Measurements from ENCODE around the gene UCN2. TPM values are rescaled to one million over a fixed set of nuclear protein-coding genes. Genes with fewer than 3 reads are reported as not detected.

The UCN2 gene
- total RNA-seq, 1 donor from 2014 or later, result 0.77 TPM

DNA sequence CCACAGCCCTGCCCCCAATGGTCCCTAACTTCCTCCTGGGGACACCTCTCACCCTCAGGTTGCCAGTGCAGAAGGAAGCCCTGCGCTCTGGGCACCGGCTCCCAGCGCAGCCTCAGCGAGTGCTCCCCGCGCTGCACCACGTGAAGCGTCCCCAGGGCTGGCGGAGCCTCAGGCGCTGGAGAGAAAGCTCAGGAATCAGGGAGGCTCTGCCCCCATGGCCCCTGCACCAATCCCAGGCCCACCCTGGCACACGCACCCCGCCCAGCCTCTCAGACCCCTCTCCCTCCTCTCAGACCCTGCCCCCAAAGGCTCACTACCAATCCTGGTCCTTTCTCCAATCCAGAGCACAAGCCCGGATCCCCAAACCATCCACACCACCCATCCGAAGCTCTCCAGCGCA lies 24.6 kb upstream of the UCN2 start:
- H3K27ac Mint-ChIP-seq (ENCODE audit: unreplicated experiment), result no peak overlapping the region
- no peaks in the 10 kb centered on the region for H3K9me3 Mint-ChIP-seq (ENCODE audit: unreplicated experiment)
- H3K4me1 Mint-ChIP-seq (ENCODE audit: unreplicated experiment), result peaks cover 3% of the 10 kb centered on the region
- no peak overlapping the region for H3K4me3 Mint-ChIP-seq (ENCODE audit: unreplicated experiment)
- H3K36me3 Mint-ChIP-seq (ENCODE audit: low read depth, unreplicated experiment), result peaks cover 6% of the 10 kb centered on the region
- peaks cover 19% of the 10 kb centered on the region for H3K27me3 Mint-ChIP-seq (ENCODE audit: unreplicated experiment)
- DNase-seq (ENCODE audit: low spot score), result no peak
- TF ChIP-seq, protein P1, sequence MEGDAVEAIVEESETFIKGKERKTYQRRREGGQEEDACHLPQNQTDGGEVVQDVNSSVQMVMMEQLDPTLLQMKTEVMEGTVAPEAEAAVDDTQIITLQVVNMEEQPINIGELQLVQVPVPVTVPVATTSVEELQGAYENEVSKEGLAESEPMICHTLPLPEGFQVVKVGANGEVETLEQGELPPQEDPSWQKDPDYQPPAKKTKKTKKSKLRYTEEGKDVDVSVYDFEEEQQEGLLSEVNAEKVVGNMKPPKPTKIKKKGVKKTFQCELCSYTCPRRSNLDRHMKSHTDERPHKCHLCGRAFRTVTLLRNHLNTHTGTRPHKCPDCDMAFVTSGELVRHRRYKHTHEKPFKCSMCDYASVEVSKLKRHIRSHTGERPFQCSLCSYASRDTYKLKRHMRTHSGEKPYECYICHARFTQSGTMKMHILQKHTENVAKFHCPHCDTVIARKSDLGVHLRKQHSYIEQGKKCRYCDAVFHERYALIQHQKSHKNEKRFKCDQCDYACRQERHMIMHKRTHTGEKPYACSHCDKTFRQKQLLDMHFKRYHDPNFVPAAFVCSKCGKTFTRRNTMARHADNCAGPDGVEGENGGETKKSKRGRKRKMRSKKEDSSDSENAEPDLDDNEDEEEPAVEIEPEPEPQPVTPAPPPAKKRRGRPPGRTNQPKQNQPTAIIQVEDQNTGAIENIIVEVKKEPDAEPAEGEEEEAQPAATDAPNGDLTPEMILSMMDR (IDR thresholded peaks at IDR 0.05; ENCODE audit: unreplicated experiment), result no peak

DNA sequence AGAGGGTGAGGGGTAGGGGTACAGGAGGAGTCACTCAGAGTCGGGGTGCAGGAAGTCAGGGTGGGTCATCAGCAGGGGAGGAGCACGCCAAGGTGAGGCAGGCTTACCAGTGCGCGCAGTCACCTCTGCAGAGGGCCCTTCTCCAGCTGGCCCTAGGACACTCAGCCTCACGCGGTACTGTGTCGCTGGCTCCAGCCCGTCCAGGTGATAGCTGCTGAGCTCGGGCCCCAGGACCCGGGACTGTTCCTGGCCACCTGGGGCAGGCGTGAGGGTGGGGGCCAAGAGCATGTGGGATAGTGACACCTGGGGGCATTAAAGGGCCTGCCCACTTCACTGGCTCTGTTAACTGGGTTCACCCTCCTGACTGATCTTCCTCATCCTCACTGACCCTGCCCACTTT lies 24.1 kb upstream of the UCN2 start:
- no peak overlapping the region for H3K4me3 Mint-ChIP-seq (ENCODE audit: unreplicated experiment)
- H3K27ac Mint-ChIP-seq (ENCODE audit: unreplicated experiment), result no peak overlapping the region
- H3K4me1 Mint-ChIP-seq (ENCODE audit: unreplicated experiment), result peaks cover 3% of the 10 kb centered on the region
- H3K27me3 Mint-ChIP-seq (ENCODE audit: unreplicated experiment), result peaks cover 14% of the 10 kb centered on the region
- peaks cover 3% of the 10 kb centered on the region for H3K36me3 Mint-ChIP-seq (ENCODE audit: low read depth, unreplicated experiment)
- TF ChIP-seq, protein P1 (IDR thresholded peaks at IDR 0.05; ENCODE audit: unreplicated experiment), result no peak
- H3K9me3 Mint-ChIP-seq (ENCODE audit: unreplicated experiment), result no peaks in the 10 kb centered on the region
- DNase-seq (ENCODE audit: low spot score), result no peak

DNA sequence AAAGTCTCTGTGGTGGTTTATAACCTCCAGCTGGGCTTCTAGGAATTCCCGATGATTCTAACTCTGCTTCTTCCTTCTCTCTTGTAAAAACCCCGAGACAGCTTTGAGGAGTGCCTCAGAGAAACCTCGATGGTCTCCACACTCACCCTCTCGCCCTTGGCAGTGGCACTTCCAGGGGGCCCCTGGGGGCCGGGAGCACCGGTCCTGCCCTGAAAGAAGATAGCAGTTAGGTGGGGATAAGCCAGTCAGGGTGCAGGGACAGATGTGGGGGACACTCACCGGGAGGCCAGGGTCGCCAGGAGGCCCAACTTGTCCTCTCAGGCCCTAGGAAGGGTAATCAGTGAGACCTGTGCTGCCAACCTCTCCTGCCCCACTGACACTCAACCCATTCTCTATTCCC lies 21.8 kb upstream of the UCN2 start:
- peaks cover 3% of the 10 kb centered on the region for H3K4me1 Mint-ChIP-seq (ENCODE audit: unreplicated experiment)
- no peak overlapping the region for H3K4me3 Mint-ChIP-seq (ENCODE audit: unreplicated experiment)
- DNase-seq (ENCODE audit: low spot score), result no peak
- H3K27ac Mint-ChIP-seq (ENCODE audit: unreplicated experiment), result no peak overlapping the region
- H3K36me3 Mint-ChIP-seq (ENCODE audit: low read depth, unreplicated experiment), result peaks cover 3% of the 10 kb centered on the region
- H3K9me3 Mint-ChIP-seq (ENCODE audit: unreplicated experiment), result no peaks in the 10 kb centered on the region
- TF ChIP-seq, protein P1 (IDR thresholded peaks at IDR 0.05; ENCODE audit: unreplicated experiment), result no peak
- peaks cover 6% of the 10 kb centered on the region for H3K27me3 Mint-ChIP-seq (ENCODE audit: unreplicated experiment)

DNA sequence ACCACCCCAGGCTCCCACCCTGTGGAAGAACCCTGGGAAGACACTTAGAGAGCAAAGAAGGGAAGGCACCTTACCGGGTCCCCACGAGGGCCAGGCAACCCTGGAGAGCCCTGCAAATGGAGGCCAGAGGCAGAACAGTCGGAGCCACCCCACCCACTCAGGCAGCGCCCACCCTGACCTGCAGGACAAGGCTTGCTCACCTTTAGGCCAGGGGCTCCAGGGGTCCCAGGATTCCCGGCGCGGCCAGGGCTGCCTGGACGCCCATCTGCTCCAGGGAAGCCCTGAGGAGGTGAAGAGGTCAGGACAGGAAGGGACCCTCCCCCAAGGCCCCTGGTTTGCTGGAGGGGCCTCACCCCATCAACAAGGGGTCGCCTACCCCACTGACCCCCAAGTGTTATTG lies 21.3 kb upstream of the UCN2 start:
- TF ChIP-seq, protein P1 (IDR thresholded peaks at IDR 0.05; ENCODE audit: unreplicated experiment), result no peak
- peaks cover 4% of the 10 kb centered on the region for H3K27me3 Mint-ChIP-seq (ENCODE audit: unreplicated experiment)
- H3K27ac Mint-ChIP-seq (ENCODE audit: unreplicated experiment), result no peak overlapping the region
- no peak overlapping the region for H3K4me3 Mint-ChIP-seq (ENCODE audit: unreplicated experiment)
- peaks cover 2% of the 10 kb centered on the region for H3K36me3 Mint-ChIP-seq (ENCODE audit: low read depth, unreplicated experiment)
- H3K4me1 Mint-ChIP-seq (ENCODE audit: unreplicated experiment), result peaks cover 3% of the 10 kb centered on the region
- no peak for DNase-seq (ENCODE audit: low spot score)
- H3K9me3 Mint-ChIP-seq (ENCODE audit: unreplicated experiment), result no peaks in the 10 kb centered on the region

DNA sequence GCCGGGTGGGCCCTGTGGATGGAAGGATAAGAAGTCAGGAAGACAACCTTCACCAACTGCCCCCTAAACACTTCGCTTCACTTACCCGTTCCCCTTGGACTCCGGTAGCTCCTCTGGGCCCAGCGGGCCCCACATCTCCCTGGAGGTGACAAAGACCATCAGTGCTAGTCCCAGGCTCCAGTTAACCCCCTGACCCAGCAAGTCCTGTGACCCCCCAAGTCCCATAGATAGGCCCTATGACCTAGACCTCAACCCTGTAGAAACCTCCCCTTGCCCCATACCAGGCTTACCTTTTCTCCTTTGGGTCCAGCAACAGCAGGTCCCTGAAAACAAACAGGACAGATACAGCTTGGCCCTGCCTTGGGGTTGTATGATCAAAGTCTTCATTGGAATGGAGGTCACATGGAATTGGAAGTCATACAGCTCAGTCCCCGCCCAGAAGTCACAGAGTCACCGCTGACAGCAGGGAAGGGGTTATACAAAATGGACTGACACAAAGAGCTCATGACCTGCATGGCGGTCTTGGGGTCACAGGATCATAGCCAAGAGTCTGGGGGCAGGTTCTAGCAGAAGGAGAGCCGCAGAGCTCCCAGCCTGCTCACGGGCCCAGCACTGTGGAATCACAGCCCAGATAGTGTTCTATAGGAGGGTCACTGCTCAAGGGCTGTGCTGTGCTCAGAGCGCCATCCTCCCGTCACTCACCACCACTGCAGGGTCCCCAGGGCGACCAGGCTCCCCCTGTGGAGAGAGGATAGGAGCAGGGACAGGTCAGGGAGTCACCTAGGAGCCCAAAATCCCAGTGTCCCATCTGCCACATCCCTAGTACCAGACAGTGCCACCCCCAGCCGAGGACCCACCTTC lies 18.3 kb upstream of the UCN2 start:
- Mint-ChIP-seq H3K4me1 (ENCODE audit: unreplicated experiment) (no peaks in the 10 kb centered on the region), H3K4me3 (ENCODE audit: unreplicated experiment) (no peak overlapping the region), H3K36me3 (ENCODE audit: low read depth, unreplicated experiment) (no peaks in the 10 kb centered on the region), H3K9me3 (ENCODE audit: unreplicated experiment) (no peaks in the 10 kb centered on the region), H3K27ac (ENCODE audit: unreplicated experiment) (peak overlapping the region; percentile 26), H3K27me3 (ENCODE audit: unreplicated experiment) (peaks cover 5% of the 10 kb centered on the region)
- no peak for DNase-seq (ENCODE audit: low spot score)
- TF ChIP-seq, protein P1 (IDR thresholded peaks at IDR 0.05; ENCODE audit: unreplicated experiment), result no peak
